Astrocyte (in vitro differentiated cells and primary cell): ENCODE data around the gene NOS1AP. TPM values are rescaled to one million over a fixed set of nuclear protein-coding genes. Genes with fewer than 3 reads are reported as not detected.

Source experiments
- DNase-seq: peaks from one replicate; pipeline ENCODE4 v3.0.0-alpha.2; 2010; ENCODE audit warnings: low read depth
- FAIRE-seq: peaks from 2 replicates; lab custom pipeline; 2011; peaks lifted over from hg19 to GRCh38; lab: Jason Lieb, UNC
- H2AFZ ChIP-seq: 2 replicates; pipeline ENCODE4 v1.6.0; 2012; ENCODE audit warnings: low read depth, low read length, inconsistent platforms
- H3K27ac ChIP-seq: 2 replicates; pipeline ENCODE4 v1.5.1; 2011; ENCODE audit warnings: low read depth, low read length, inconsistent platforms
- H3K27me3 ChIP-seq: 2 replicates; pipeline ENCODE4 v1.6.0; 2011; ENCODE audit warnings: low read length, inconsistent platforms; ENCODE audit not compliant: insufficient read depth
- H3K36me3 ChIP-seq: 2 replicates; pipeline ENCODE4 v1.5.1; 2011; ENCODE audit warnings: low read length, inconsistent platforms; ENCODE audit not compliant: insufficient read depth
- H3K4me1 ChIP-seq: 2 replicates; pipeline ENCODE4 v1.5.1; 2011; ENCODE audit warnings: low read length, inconsistent platforms; ENCODE audit not compliant: insufficient read depth
- H3K4me2 ChIP-seq: 2 replicates; pipeline ENCODE4 v1.6.0; 2012; ENCODE audit warnings: low read length, inconsistent platforms
- H3K4me3 ChIP-seq: 2 replicates; pipeline ENCODE4 v1.5.1; 2011; ENCODE audit warnings: low read depth, mild to moderate bottlenecking, low read length, inconsistent platforms; ENCODE audit not compliant: insufficient read depth
- H3K79me2 ChIP-seq: 2 replicates; pipeline ENCODE4 v1.6.0; 2012; ENCODE audit warnings: mild to moderate bottlenecking, low read length, inconsistent platforms; ENCODE audit not compliant: insufficient read depth
- H3K9ac ChIP-seq: 2 replicates; pipeline ENCODE4 v1.6.0; 2012; ENCODE audit warnings: mild to moderate bottlenecking, low read length, inconsistent platforms
- H3K9me3 ChIP-seq: 2 replicates; pipeline ENCODE4 v1.5.1; 2012; ENCODE audit warnings: low read depth, mild to moderate bottlenecking, low read length, inconsistent platforms; ENCODE audit not compliant: insufficient read depth
- H4K20me1 ChIP-seq: 2 replicates; pipeline ENCODE4 v1.6.0; 2012; ENCODE audit warnings: low read length, inconsistent platforms; ENCODE audit not compliant: insufficient read depth
- H3K27ac Mint-ChIP-seq: one replicate; pipeline ENCODE4 v1.8.0; 2021; ENCODE audit warnings: mild to moderate bottlenecking, mixed read lengths; ENCODE audit not compliant: unreplicated experiment
- H3K27me3 Mint-ChIP-seq: one replicate; pipeline ENCODE4 v1.8.0; 2021; ENCODE audit warnings: low read depth, mixed read lengths; ENCODE audit not compliant: unreplicated experiment
- H3K36me3 Mint-ChIP-seq: one replicate; pipeline ENCODE4 v1.8.0; 2021; ENCODE audit warnings: low read depth, mixed read lengths; ENCODE audit not compliant: unreplicated experiment
- H3K4me1 Mint-ChIP-seq: one replicate; pipeline ENCODE4 v1.8.0; 2021; ENCODE audit warnings: low read depth, mixed read lengths; ENCODE audit not compliant: unreplicated experiment
- H3K4me3 Mint-ChIP-seq: one replicate; pipeline ENCODE4 v1.8.0; 2021; ENCODE audit warnings: mild to moderate bottlenecking, moderate library complexity, mixed read lengths; ENCODE audit not compliant: unreplicated experiment
- H3K9me3 Mint-ChIP-seq: one replicate; pipeline ENCODE4 v1.8.0; 2021; ENCODE audit warnings: mild to moderate bottlenecking, mixed read lengths; ENCODE audit not compliant: unreplicated experiment
- CTCF ChIP-seq: IDR thresholded peaks from 2 replicates; pipeline ENCODE4 v1.5.1; 2011; ENCODE audit warnings: low read depth, mild to moderate bottlenecking, inconsistent platforms, low read length, moderate library complexity; ENCODE audit not compliant: insufficient read depth
- EZH2 ChIP-seq: IDR thresholded peaks from 2 replicates; pipeline ENCODE4 v1.6.1; 2012; ENCODE audit warnings: mild to moderate bottlenecking, low read length, inconsistent platforms; ENCODE audit not compliant: insufficient read depth
- total RNA-seq: library from RNA; stranded (reverse); gene quantifications from 2 replicates; pipeline ENCODE4 v1.2.1, GENCODE V29; 2021

NOS1AP gene
- total RNA-seq, 1 donor from 2014 or later: 1.2 TPM

- Mint-ChIP-seq H3K4me3 (no peak overlapping the region), H3K27ac (no peak overlapping the region), H3K36me3 (no peaks in the 10 kb centered on the region), H3K4me1 (peaks cover 9% of the 10 kb centered on the region), H3K9me3 (no peaks in the 10 kb centered on the region), H3K27me3 (peaks cover 5% of the 10 kb centered on the region)
- no peak for TF ChIP-seq CTCF
- no peak for TF ChIP-seq EZH2
- H4K20me1 ChIP-seq: no peaks in the 10 kb centered on the region
- H3K4me1 ChIP-seq: no peaks in the 10 kb centered on the region
- DNase-seq: no peak
- FAIRE-seq: no peak
- H3K9me3 ChIP-seq: no peaks in the 10 kb centered on the region
- no peaks in the 10 kb centered on the region for H3K36me3 ChIP-seq
- H3K79me2 ChIP-seq: no peaks in the 10 kb centered on the region
- H3K27ac ChIP-seq: no peak overlapping the region
- no peak overlapping the region for H2AFZ ChIP-seq
- no peak overlapping the region for H3K9ac ChIP-seq
- no peak overlapping the region for H3K4me2 ChIP-seq
- H3K27me3 ChIP-seq: no peaks in the 10 kb centered on the region
- no peak overlapping the region for H3K4me3 ChIP-seq
Observed at GRCh38 chr1:162232034-162232711, 162.7 kb downstream of the NOS1AP start.

- H3K27ac Mint-ChIP-seq: no peak overlapping the region
Observed at GRCh38 chr1:162233066-162233465, 163.6 kb downstream of the NOS1AP start.

More at GRCh38 chr1:162233066-162233465, 163.6 kb downstream of the NOS1AP start:
- Histone ChIP-seq H4K20me1 (no peaks in the 10 kb centered on the region), H2AFZ (no peak overlapping the region), H3K27me3 (peaks cover 1% of the 10 kb centered on the region), H3K79me2 (no peaks in the 10 kb centered on the region), H3K9me3 (no peaks in the 10 kb centered on the region), H3K36me3 (no peaks in the 10 kb centered on the region), H3K4me1 (no peaks in the 10 kb centered on the region), H3K27ac (no peak overlapping the region), H3K4me2 (no peak overlapping the region), H3K9ac (no peak overlapping the region), H3K4me3 (no peak overlapping the region)
- Mint-ChIP-seq H3K9me3 (no peaks in the 10 kb centered on the region), H3K4me3 (no peak overlapping the region), H3K4me1 (peaks cover 9% of the 10 kb centered on the region), H3K27me3 (peaks cover 5% of the 10 kb centered on the region), H3K36me3 (no peaks in the 10 kb centered on the region)
- DNase-seq: no peak
- no peak for TF ChIP-seq EZH2
- TF ChIP-seq CTCF: no peak
- no peak for FAIRE-seq
